Mononuclear cell (primary cell): ENCODE data around the gene PGLYRP3. TPM values are rescaled to one million over a fixed set of nuclear protein-coding genes. Genes with fewer than 3 reads are reported as not detected.
"Not testable (repeated sequence)": the region's sequence is repeated elsewhere in the genome, so short reads cannot be mapped to it uniquely, and the experiment has no call there.

Experiments used
- H3K27me3 ChIP-seq: 2 replicates; pipeline ENCODE4 v1.6.0; 2011; ENCODE audit warnings: low read length, control low read depth; ENCODE audit not compliant: insufficient read depth
- H3K4me1 ChIP-seq: 2 replicates; pipeline ENCODE4 v1.5.1; 2011; ENCODE audit warnings: mild to moderate bottlenecking, low read length, control low read depth; ENCODE audit not compliant: insufficient read depth
- H3K4me3 ChIP-seq: 2 replicates; pipeline ENCODE4 v1.5.1; 2011; ENCODE audit warnings: mild to moderate bottlenecking, low read length, moderate library complexity
- H3K9me3 ChIP-seq: 2 replicates; pipeline ENCODE4 v1.5.1; 2011; ENCODE audit warnings: low read depth, mild to moderate bottlenecking, control low read depth, low read length
- total RNA-seq: library from RNA; depleted of rRNA; stranded (reverse); fragments of >200 nt; gene quantifications from one replicate; pipeline ENCODE4 v1.2.3, GENCODE V29; 2012

The PGLYRP3 gene
- total RNA-seq, 1 donor, result not detected

DNA sequence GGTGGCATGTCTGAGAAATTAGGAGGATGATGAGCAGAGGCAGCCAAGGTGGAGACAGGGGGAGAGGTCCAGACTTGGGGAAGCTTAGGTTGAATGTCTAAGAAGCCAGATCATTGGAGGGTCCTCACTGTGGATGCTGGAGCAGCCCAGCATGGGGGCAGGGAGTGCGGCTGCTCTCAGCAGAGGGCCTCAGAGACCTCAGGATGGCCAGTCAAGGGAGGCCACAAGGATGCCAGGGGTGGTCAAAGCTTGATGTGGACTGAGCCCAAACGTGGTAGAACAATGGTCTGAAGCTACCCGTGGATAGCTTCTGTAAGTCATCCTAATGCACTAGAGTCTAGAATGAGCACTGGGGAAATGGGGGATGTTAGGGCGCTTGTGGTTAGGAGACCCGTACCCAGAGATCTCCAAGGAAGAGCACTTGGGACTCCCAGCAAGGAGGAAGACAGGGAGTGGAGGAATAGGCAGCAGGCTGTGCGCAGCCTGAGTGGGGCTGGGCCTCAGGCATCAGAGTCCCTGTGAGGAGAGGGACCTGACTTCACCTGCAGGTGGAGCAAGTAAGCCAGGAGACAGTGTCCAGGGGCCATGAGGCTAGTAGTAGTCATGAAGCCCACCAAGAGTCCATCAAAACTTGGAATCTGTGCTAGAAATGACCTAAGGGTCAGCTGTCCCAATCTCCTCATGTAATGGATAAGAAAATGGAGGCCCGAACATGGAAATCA, 40.6 kb upstream of the PGLYRP3 start:
- no peaks in the 10 kb centered on the region for H3K9me3 ChIP-seq
- H3K4me3 ChIP-seq, result no peak overlapping the region
- peaks cover 34% of the 10 kb centered on the region for H3K4me1 ChIP-seq
- H3K27me3 ChIP-seq, result no peaks in the 10 kb centered on the region

DNA sequence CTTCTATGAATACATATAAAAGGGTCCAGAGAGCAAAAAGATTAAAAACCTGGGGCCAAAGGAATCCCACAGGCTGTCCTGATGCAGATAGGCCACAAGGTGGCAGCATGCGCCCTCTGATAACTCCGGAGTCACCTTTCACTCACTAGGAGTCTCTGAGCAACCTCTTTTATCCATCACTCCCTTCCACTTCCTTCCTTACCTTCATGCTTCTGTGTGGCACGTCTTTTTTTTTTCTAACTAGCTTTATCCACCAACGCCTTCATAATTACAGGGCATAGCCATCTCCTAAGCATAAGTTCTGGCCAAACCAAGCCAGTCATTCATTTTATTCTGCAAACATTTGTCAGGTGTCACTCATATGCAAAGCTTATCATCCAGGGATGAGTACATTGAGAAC, 39.8 kb upstream of the PGLYRP3 start:
- H3K4me1 ChIP-seq, result peaks cover 26% of the 10 kb centered on the region
- no peak overlapping the region for H3K4me3 ChIP-seq
- H3K9me3 ChIP-seq, result no peaks in the 10 kb centered on the region
- H3K27me3 ChIP-seq, result no peaks in the 10 kb centered on the region

DNA sequence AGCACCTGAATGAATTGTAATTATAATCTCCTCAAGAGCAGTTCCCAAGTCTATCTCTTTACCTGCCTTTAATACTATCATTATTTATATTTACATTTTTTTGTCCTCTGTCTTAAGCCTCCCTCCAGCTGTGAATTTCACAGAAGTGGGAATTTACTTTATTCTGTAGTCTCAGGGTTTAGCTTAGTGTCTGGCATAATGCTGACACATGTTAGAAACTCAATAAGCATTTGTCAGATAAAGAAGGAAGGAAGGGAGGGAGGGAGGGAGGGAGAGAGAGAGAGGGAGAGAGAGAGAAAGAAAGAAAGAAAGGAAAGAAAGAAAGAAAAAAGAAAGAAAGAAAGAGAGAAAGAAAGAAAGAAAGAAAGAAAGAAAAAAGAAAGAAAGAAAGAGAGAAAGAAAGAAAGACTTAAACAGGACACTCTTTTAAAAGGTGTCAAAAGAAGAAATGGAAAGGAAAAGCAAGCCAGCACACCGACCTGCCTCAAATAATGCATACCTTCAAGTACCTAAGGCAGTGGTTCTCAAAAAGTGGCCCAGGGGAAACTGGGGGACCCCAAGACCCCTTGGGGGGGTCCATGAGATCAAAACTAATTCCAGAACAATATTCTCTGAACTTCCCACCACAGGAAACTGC, 37.7 kb upstream of the PGLYRP3 start:
- Histone ChIP-seq H3K4me1 (peaks cover 18% of the 10 kb centered on the region), H3K4me3 (no peak overlapping the region), H3K9me3 (no peaks in the 10 kb centered on the region)

DNA sequence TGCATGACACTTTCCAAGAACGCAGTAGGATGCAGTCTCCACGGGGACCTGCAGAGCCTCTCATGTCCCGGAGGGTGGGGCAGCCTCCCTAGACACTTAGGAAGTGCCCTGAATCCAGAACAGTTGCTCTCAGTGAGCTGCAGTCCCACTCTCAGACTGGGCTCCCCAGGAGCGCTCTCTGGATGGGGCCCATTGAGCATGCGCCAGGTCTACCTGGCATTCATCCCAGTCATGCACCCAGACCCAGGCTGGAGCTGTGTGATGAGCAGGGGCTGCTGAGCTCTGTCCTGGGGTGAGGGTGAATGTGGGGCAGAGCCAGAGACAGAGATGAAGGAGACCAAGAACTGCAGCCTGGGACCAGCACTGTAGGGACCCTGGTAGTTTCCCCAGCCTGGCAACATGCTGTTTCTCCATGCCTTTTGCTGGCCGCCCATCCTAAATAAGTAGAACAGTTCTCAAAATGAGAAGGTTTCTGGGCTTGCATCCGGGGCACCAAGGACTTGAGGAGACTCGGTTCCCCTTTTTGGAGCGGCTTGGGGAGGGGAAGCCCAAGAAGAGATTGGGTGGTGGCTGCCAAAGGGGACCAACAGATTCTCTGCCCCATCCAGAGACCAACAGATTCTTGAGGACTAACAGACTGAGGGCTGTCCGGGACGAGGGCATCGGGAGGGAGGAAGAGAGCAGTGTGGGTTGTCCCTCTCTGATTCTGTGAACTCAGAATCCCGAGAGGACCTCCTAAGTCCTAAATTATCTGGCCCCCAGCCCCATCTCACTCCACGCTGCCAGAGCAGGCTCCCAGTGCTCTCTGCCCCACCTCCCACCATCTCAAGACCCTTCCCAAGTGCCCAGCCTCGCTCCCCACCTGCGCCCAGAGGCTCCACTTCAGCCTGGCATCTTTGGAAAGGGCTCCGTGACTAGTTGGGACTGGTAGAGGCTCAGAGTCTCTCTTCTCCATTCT, 36.9 kb upstream of the PGLYRP3 start:
- no peak overlapping the region for H3K4me3 ChIP-seq
- H3K4me1 ChIP-seq, result peaks cover 26% of the 10 kb centered on the region
- H3K9me3 ChIP-seq, result no peaks in the 10 kb centered on the region
- no peaks in the 10 kb centered on the region for H3K27me3 ChIP-seq

More for the DNA sequence above, 37.7 kb upstream of the PGLYRP3 start:
- no peaks in the 10 kb centered on the region for H3K27me3 ChIP-seq

DNA sequence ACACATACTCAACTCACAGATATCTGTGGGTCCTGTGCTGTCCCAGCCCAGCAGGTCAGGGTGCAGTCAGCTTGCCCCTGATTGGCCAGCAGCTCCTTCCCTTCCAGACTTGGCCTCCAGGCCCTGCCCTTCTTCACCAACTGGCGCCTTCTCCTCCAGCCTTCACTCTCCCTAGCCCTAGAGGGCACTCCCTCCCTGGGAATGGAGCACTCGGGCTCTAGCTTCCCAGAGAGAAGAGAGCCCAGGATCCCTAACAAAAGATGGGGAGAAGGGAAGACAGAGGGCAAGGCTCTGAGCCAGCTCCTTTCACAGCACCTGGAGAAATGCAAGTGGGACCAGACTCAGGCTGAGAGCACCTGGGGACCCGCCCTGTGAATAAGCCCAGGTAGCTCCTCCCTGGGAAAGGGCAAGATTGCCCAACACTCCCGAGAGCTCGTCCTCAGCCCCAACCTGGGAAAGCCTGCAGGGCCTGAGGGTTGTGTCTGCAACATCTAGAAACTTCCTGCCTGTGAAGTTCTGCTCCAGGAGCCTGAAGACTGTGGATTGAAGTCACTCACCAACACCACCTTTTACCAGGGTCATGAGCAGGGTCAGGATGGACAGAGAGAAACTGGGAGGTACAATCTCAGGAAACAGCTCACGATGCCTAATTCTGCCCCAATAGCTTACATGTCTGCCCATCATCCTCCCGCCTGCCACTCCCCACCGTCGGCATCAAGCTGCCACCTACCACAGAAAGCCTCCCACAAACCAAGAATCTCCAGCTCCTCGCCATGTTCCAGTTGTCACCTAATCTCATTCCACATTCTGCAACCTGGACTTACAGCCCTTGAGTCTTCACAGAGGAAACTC, 36.0 kb upstream of the PGLYRP3 start, which contains the start of gene PGLYRP4:
Gene PGLYRP4 (minus strand): TSS at position 331 of the 852 bp plus-strand sequence. CDS start 909 bp downstream, outside the sequence.
- Histone ChIP-seq H3K4me1 (peaks cover 35% of the 10 kb centered on the region), H3K9me3 (no peaks in the 10 kb centered on the region), H3K4me3 (no peak within 1 kb of the TSS), H3K27me3 (no peaks in the 10 kb centered on the region)

DNA sequence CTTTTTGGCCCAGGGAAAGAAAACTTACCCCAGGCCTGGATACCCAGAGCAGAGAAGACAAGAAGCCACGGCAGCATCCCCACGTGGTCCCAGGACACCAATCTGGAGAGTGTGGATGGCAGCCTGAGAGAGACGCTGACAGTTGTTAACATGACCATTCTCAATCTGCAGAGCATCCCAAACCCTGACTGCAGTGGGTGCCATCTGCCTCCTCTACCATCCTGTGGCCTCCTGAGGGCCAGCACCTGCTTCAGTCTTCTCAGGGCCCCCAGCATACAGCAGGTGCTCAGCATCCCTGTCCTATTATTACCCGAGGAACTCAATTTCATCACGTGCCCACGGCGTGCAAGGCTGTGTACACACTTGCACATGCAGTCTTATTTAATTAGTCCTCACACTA, 35.1 kb upstream of the PGLYRP3 start:
- Histone ChIP-seq H3K4me3 (no peak overlapping the region), H3K4me1 (peaks cover 40% of the 10 kb centered on the region), H3K27me3 (no peaks in the 10 kb centered on the region), H3K9me3 (no peaks in the 10 kb centered on the region)

DNA sequence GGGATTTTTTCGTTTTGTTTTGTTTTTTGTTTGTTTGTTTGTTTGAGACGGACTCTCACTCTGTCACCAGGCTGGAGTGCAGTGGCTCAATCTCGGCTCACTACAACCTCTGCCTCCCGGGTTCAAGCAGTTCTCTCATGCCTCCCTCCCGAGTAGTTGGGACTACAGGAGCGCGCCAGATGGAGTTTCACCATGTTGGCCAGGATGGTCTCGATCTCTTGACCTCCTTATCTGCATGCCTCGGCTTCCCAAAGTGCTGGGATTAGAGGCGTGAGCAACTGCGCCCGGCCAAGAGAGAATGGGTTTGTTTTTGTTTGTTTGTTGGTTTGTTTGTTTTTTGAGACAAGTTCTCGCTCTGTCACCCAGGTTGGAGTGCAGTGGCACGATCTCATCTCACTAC, 34.3 kb upstream of the PGLYRP3 start:
- not testable (repeated sequence) for H3K9me3 ChIP-seq, H3K27me3 ChIP-seq, H3K4me3 ChIP-seq
- peaks cover 40% of the 10 kb centered on the region for H3K4me1 ChIP-seq

DNA sequence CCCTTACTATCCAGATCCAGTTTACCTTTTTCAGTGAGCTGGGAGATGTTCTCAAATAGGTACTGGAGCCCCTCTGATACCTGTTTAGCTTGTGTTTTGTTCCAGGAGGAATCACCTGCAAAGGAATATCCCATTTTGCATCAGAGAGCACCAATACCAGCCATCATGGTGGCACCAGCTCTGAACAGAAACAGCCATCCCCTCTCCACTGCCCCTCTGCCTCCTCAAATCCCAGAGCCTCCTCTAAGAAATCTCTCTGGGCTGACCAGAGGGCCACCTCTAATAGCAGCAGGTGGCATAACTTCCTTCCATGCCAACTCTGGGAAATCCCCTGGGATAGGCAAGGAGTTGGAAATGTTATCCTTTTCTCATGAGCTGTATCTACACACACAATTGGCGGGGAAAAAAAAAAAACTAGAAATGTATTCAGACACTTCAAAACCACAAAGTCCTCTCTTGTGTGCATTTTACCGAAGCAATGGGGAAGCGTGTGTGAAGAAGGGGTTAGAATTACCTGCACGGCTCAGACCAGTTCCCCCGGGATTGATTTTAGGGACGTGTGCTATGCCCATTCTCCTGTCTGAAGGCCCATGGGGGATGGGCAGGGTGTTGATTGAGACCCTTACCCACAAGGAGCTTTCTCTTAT, 33.4 kb upstream of the PGLYRP3 start:
- H3K4me1 ChIP-seq, result peaks cover 40% of the 10 kb centered on the region
- no peak overlapping the region for H3K4me3 ChIP-seq
- H3K27me3 ChIP-seq, result no peaks in the 10 kb centered on the region
- H3K9me3 ChIP-seq, result no peaks in the 10 kb centered on the region

DNA sequence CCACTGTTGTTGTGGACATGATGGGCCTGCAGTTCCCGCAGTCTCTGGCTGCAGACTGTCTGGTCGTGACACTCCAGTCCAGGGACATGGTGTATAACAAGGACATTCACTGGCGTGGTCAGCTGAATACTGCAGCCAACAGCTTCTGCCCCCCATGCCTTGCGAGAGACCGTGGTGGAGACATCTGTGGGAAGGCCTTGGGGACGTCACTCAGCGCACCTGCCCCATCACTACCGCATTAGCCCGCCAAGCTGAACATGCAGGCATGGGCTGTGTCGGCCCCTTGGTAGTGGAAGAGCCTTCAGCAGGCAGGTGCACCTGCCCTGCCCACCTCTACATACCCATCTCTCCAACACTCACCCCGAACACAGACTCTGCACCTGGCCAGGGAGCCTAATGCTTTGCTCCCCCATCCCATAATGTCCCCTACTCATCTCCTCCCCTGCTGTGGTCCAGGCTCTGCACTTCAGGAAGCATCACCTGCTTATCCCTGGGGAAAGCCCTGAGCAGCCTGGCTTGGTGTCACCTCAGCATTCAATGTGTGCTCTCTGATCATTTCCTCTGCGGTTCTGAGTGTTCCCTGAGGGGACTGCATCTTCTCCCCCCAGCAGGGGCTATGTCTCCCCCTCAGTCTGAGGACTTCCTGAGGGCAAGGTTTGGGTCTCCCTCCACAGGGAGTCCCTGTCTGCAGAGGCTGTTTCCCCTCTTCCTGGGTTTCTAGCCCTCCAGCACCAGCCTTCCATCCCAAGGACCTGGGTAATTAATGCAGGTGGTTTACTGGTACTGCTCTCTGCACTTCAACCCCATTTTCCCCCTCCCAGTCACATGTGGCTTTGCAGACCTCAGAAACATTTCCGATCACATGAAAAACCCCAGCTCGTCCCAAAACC, 32.7 kb upstream of the PGLYRP3 start:
- peaks cover 40% of the 10 kb centered on the region for H3K4me1 ChIP-seq
- no peaks in the 10 kb centered on the region for H3K9me3 ChIP-seq
- H3K27me3 ChIP-seq, result no peaks in the 10 kb centered on the region
- H3K4me3 ChIP-seq, result no peak overlapping the region

DNA sequence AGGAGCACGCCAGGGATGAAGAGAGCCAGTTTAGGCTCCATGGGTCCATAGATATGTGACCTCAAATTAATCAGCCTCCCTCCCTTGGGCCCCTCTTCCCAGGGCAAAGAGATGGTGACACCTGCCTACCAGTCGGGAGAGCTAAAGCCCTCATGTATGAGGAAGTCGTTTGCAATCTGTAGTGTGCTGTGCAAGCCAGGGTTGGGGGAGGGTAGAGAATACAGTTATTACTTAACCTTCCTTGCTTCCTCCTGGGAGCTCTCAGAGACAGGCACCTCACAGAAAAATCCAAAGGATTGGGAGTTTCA, 31.9 kb upstream of the PGLYRP3 start:
- peaks cover 45% of the 10 kb centered on the region for H3K4me1 ChIP-seq
- no peaks in the 10 kb centered on the region for H3K27me3 ChIP-seq
- no peak overlapping the region for H3K4me3 ChIP-seq
- H3K9me3 ChIP-seq, result no peaks in the 10 kb centered on the region

DNA sequence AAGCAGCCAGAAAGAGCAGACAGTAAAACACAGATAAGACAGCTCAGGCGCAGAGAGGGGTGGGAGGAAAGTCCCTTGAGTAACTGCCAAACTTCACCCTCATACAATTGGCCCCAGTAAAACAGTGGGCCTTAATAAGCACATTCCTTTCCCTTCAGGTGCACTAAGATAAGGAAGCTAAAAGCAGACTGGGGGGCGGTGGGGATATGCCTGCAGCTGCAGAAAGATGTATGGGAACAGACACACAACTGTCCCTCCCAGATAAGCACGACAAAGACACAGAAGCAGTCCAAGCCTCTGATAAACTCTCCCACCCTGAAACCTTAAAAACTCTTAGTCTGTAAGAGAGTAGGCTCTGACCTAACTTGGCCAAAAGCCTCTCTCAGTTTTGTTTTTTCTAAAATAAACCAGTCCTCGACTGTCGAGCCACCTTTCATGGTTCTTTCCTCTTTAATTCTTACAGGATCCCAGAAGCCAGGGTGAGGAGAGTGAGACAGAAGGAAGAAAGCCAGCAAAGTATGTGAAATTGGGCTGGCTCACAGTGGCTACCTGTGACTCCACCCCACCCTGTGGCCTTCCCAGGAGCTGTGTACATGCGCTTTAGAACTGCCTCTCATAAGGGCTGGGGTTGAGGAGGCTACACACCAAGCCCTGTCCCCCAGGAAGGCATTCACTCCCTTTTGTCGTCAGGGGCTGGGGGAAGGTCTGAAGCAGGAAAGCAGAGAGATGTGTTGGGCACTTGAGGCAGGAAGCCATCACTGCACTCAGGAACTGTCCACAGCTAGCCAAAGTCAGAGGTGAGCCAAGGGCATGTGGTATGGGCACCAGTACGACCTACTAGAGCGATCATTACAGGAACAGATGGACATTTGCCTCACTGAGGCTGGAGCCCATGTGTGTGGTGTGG, 31.3 kb upstream of the PGLYRP3 start:
- H3K4me1 ChIP-seq, result peaks cover 41% of the 10 kb centered on the region
- no peak overlapping the region for H3K4me3 ChIP-seq

DNA sequence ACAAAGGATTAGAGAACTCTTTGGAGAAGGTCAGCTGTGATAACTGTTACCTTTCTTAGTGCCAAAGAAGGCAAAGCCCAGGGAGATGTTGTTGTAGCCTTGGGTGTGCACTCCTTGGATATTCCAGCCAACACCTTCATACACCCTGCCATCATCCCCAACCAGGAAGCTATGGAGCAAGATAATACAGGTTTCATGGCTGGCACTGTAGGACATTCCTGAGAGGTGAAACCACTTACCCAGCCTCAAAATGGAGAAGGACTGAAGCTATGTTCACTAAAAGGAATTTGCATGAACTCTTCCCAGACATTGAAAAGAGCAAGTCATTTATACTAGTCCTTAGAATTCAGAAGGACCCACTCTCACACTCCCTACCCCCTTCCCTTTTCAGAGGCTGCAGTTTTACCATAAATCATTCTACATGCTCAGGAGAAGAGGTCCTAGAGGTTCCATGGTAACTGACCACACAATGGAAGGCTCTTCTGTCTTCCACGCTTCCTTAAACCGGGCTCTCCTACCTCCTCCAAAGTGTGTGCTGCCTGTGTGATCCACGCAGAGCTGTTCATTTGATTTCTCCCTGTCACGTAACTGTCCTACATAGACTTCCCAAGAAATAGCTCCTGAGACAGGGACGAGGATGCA, 30.4 kb upstream of the PGLYRP3 start:
- Histone ChIP-seq H3K9me3 (no peaks in the 10 kb centered on the region), H3K4me1 (peaks cover 41% of the 10 kb centered on the region), H3K4me3 (no peak overlapping the region), H3K27me3 (no peaks in the 10 kb centered on the region)

More for the DNA sequence above, 31.3 kb upstream of the PGLYRP3 start:
- no peaks in the 10 kb centered on the region for H3K9me3 ChIP-seq
- no peaks in the 10 kb centered on the region for H3K27me3 ChIP-seq
